ENCODE measurements around the gene SESN2.

DNA sequence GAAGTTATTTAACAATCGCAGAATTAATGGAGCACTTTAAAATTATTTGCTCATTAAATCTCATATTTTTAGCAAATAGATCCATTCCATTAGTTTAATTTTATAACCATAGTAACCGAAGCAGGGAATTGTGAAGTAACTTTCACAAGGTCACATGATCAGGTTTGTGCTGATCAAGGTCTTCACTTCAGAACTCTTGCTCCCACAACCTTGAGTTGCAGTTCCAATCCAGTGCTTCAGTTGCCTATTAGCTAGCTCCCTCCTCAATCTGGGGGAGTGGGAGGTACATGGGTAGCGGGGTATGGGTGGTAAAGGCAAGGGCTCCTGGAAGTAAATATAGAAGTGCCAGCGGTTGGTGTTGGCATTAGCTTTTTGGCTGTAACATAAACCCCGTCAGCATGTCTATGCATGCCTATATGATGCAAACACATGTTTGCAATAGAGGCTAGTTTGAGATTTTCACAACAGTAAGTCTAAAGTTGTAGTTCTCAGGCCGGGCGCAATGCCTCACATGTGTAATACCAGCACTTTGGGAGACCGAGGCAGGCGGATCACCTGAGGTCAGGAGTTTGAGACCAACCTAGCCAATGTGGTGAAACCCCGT lies 17.6 kb upstream of the SESN2 start:
- TF ChIP-seq, protein P1, sequence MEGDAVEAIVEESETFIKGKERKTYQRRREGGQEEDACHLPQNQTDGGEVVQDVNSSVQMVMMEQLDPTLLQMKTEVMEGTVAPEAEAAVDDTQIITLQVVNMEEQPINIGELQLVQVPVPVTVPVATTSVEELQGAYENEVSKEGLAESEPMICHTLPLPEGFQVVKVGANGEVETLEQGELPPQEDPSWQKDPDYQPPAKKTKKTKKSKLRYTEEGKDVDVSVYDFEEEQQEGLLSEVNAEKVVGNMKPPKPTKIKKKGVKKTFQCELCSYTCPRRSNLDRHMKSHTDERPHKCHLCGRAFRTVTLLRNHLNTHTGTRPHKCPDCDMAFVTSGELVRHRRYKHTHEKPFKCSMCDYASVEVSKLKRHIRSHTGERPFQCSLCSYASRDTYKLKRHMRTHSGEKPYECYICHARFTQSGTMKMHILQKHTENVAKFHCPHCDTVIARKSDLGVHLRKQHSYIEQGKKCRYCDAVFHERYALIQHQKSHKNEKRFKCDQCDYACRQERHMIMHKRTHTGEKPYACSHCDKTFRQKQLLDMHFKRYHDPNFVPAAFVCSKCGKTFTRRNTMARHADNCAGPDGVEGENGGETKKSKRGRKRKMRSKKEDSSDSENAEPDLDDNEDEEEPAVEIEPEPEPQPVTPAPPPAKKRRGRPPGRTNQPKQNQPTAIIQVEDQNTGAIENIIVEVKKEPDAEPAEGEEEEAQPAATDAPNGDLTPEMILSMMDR (IDR thresholded peaks at IDR 0.05): no peak
- TF ChIP-seq PHF8 (IDR thresholded peaks at IDR 0.05; ENCODE audit: borderline replicate concordance, low read depth) (no peak), POLR2A (IDR thresholded peaks at IDR 0.05; ENCODE audit: low read length) (no peak), RFX5 (IDR thresholded peaks at IDR 0.05) (no peak), SMC3 (IDR thresholded peaks at IDR 0.05) (no peak)
- TF ChIP-seq, protein P2, sequence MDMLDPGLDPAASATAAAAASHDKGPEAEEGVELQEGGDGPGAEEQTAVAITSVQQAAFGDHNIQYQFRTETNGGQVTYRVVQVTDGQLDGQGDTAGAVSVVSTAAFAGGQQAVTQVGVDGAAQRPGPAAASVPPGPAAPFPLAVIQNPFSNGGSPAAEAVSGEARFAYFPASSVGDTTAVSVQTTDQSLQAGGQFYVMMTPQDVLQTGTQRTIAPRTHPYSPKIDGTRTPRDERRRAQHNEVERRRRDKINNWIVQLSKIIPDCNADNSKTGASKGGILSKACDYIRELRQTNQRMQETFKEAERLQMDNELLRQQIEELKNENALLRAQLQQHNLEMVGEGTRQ (IDR thresholded peaks at IDR 0.05): no peak
- TF ChIP-seq, protein P3, sequence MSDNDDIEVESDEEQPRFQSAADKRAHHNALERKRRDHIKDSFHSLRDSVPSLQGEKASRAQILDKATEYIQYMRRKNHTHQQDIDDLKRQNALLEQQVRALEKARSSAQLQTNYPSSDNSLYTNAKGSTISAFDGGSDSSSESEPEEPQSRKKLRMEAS (IDR thresholded peaks at IDR 0.05): no peak

All from A549 (cell line).